GM19328 (cell line): ENCODE results near the gene TEX47.

Source experiments
- ATAC-seq: cut with Tn5 transposase; IDR thresholded peaks from one replicate; pipeline ENCODE4 v1.9.1; 2021; ENCODE audit warnings: mild to moderate bottlenecking, moderate library complexity; ENCODE audit not compliant: unreplicated experiment

Gene TEX47

GRCh38 chr7:88795553-88795952 lies at the start of gene TEX47:
TSS of gene TEX47 (minus strand) at chr7:88795737. CDS start at chr7:88794942, 795 bp downstream.
- no peak for ATAC-seq

- ATAC-seq, result no peak
Measured at GRCh38 chr7:88845091-88845490, 49.6 kb upstream of the TEX47 start.

GRCh38 chr7:88842201-88842600 lies 46.7 kb upstream of the TEX47 start:
- no peak for ATAC-seq

- peak; percentile 79 for ATAC-seq
Measured at GRCh38 chr7:88835147-88835728, 39.7 kb upstream of the TEX47 start.

- ATAC-seq, result no peak
Measured at GRCh38 chr7:88826222-88826621, 30.7 kb upstream of the TEX47 start.

GRCh38 chr7:88818552-88818951 lies 23.0 kb upstream of the TEX47 start:
- ATAC-seq, result no peak

- no peak for ATAC-seq
Measured at GRCh38 chr7:88806280-88807037, 10.9 kb upstream of the TEX47 start.

- ATAC-seq, result no peak
Measured at GRCh38 chr7:88801046-88801445, 5.5 kb upstream of the TEX47 start.

- ATAC-seq, result no peak
Measured at GRCh38 chr7:88792361-88792760, 3.2 kb downstream of the TEX47 start.

GRCh38 chr7:88791891-88792290 lies 3.6 kb downstream of the TEX47 start:
- ATAC-seq, result no peak

- no peak for ATAC-seq
Measured at GRCh38 chr7:88789480-88790064, 6.0 kb downstream of the TEX47 start.

GRCh38 chr7:88787777-88788176 lies 7.8 kb downstream of the TEX47 start:
- no peak for ATAC-seq

GRCh38 chr7:88775838-88776237 lies 19.7 kb downstream of the TEX47 start:
- ATAC-seq, result no peak

- ATAC-seq, result no peak
Measured at GRCh38 chr7:88772776-88773175, 22.8 kb downstream of the TEX47 start.

- ATAC-seq, result no peak
Measured at GRCh38 chr7:88771417-88771816, 24.1 kb downstream of the TEX47 start.

GRCh38 chr7:88761779-88762178 lies 33.8 kb downstream of the TEX47 start:
- no peak for ATAC-seq

GRCh38 chr7:88760136-88760515 lies 35.4 kb downstream of the TEX47 start:
- no peak for ATAC-seq

- ATAC-seq, result no peak
Measured at GRCh38 chr7:88759230-88760135, 36.1 kb downstream of the TEX47 start, which contains the start of gene ZNF804B. TSS of gene ZNF804B (plus strand) at chr7:88759700. CDS start at chr7:88759977, 277 bp downstream.

GRCh38 chr7:88758381-88759229 lies 36.9 kb downstream of the TEX47 start:
- no peak for ATAC-seq

- no peak for ATAC-seq
Measured at GRCh38 chr7:88757371-88757770, 38.2 kb downstream of the TEX47 start.
